WTC11 (cell line): ENCODE data around the gene CCDC15.
"Not testable (repeated sequence)": the region's sequence is repeated elsewhere in the genome, so short reads cannot be mapped to it uniquely, and the experiment has no call there.

ENCODE experiments used
- CTCF ChIP-seq: fragments of 200-600 bp; IDR thresholded peaks from 2 replicates; pipeline ENCODE4 v1.8.0; 2022; ENCODE audit warnings: antibody characterized with exemption
- NFYB ChIP-seq: sonication (generic); formaldehyde crosslinking; conservative IDR thresholded peaks from 2 replicates; pipeline ENCODE4 v1.8.0; 2022; ENCODE audit warnings: low read depth, missing genetic modification reagents

- not testable (repeated sequence) for TF ChIP-seq CTCF; NFYB (CRISPR knock-in tag)
Observed at GRCh38 chr11:125029431-125029830, 75.4 kb downstream of the CCDC15 start.
